HepG2 (cell line): ENCODE data around the gene LASP1. TPM values are rescaled to one million over a fixed set of nuclear protein-coding genes. Genes with fewer than 3 reads are reported as not detected.

Experiments used
- ATF2 ChIP-seq: sonication (generic); formaldehyde crosslinking; IDR thresholded peaks from 2 replicates; pipeline ENCODE4 v1.4.0; 2020; ENCODE audit warnings: missing genetic modification reagents
- CHD2 ChIP-seq: IDR thresholded peaks from 2 replicates; pipeline ENCODE4 v1.6.1; 2011; ENCODE audit warnings: low read depth, low read length, improper control_type of control experiment
- CHD4 ChIP-seq: fragments of 200-600 bp; sonication (generic); IDR thresholded peaks from 2 replicates; pipeline ENCODE4 v1.7.0; 2017; ENCODE audit warnings: mild to moderate bottlenecking, low read length, borderline replicate concordance
- DMAP1 ChIP-seq: IDR thresholded peaks from 2 replicates; pipeline ENCODE4 v1.6.1; 2016
- HIC2 ChIP-seq: sonication (generic); formaldehyde crosslinking; IDR thresholded peaks from 2 replicates; pipeline ENCODE4 v1.9.0; 2022; ENCODE audit warnings: low read depth, missing genetic modification reagents
- ISX ChIP-seq: sonication (generic); formaldehyde crosslinking; conservative IDR thresholded peaks from 2 replicates; pipeline ENCODE4 v1.5.0; 2020; ENCODE audit warnings: missing genetic modification reagents
- KDM3A ChIP-seq: IDR thresholded peaks from 2 replicates; pipeline ENCODE4 v1.6.1; 2018; ENCODE audit warnings: low read depth, missing compliant biosample characterization
- NAIF1 ChIP-seq: sonication (generic); formaldehyde crosslinking; IDR thresholded peaks from 2 replicates; pipeline ENCODE4 v1.5.0; 2020; ENCODE audit warnings: mild to moderate bottlenecking, missing genetic modification reagents, borderline replicate concordance
- PITX1 ChIP-seq: sonication (generic); formaldehyde crosslinking; IDR thresholded peaks from 2 replicates; pipeline ENCODE4 v1.5.1; 2020; ENCODE audit warnings: mild to moderate bottlenecking, missing genetic modification reagents
- SATB2 ChIP-seq: sonication (generic); formaldehyde crosslinking; IDR thresholded peaks from 2 replicates; pipeline ENCODE4 v1.5.0; 2020; ENCODE audit warnings: missing genetic modification reagents
- SMAD1 ChIP-seq: sonication (generic); formaldehyde crosslinking; IDR thresholded peaks from 2 replicates; pipeline ENCODE4 v1.4.0; 2020; ENCODE audit warnings: missing genetic modification reagents, low read depth, mild to moderate bottlenecking, borderline replicate concordance
- SRY ChIP-seq: sonication (generic); formaldehyde crosslinking; IDR thresholded peaks from 2 replicates; pipeline ENCODE4 v1.8.0; 2022; ENCODE audit warnings: mild to moderate bottlenecking, missing genetic modification reagents
- STAT6 ChIP-seq: sonication (generic); formaldehyde crosslinking; IDR thresholded peaks from 2 replicates; pipeline ENCODE4 v1.4.0; 2020; ENCODE audit warnings: missing genetic modification reagents, mild to moderate bottlenecking, borderline replicate concordance
- ZBTB2 ChIP-seq: sonication (generic); formaldehyde crosslinking; IDR thresholded peaks from 2 replicates; pipeline ENCODE4 v1.8.0; 2022; ENCODE audit warnings: low read depth, missing genetic modification reagents
- ZNF207 ChIP-seq: fragments of 450-650 bp; IDR thresholded peaks from 2 replicates; pipeline ENCODE4 v1.6.1; 2016; ENCODE audit warnings: antibody characterized with exemption, borderline replicate concordance
- ZNF552 ChIP-seq: sonication (generic); formaldehyde crosslinking; IDR thresholded peaks from 2 replicates; pipeline ENCODE4 v1.9.0; 2022; ENCODE audit warnings: missing genetic modification reagents, mild to moderate bottlenecking, borderline replicate concordance
- ZNF766 ChIP-seq: sonication (generic); formaldehyde crosslinking; IDR thresholded peaks from 2 replicates; pipeline ENCODE4 v1.5.0; 2020; ENCODE audit warnings: missing genetic modification reagents, borderline replicate concordance
- ZNF891 ChIP-seq: sonication (generic); formaldehyde crosslinking; IDR thresholded peaks from 2 replicates; pipeline ENCODE4 v1.5.0; 2020; ENCODE audit warnings: mild to moderate bottlenecking, missing genetic modification reagents
- ZSCAN5A ChIP-seq: sonication (generic); formaldehyde crosslinking; IDR thresholded peaks from 2 replicates; pipeline ENCODE4 v1.8.0; 2022; ENCODE audit warnings: mild to moderate bottlenecking, missing genetic modification reagents, borderline replicate concordance
- polyA plus RNA-seq, 8 experiments: library from polyadenylated mRNA; depleted of rRNA in 3 of 8; stranded (reverse) in 7 of 8; unstranded in 1 of 8; fragments of >200 nt; fragmentation: Illumina TruSeq in 4 of 8; extraction: Trizol in 4 of 8; gene quantifications; 2 replicates each; pipeline versions ENCODE4 v1.2.1 to v1.2.3, GENCODE V29; 2011 to 2016; ENCODE audit warnings: low read depth in 4 of 8, missing spikeins in 1 of 8, mixed read lengths in 1 of 8; ENCODE audit not compliant: insufficient read depth in 1 of 8
- total RNA-seq, 5 experiments: library from RNA; depleted of rRNA; stranded (reverse); fragments of >200 nt; fragmentation: Illumina TruSeq; extraction: Trizol; gene quantifications; 2 replicates each; pipeline ENCODE4 v1.2.3, GENCODE V29; 2016; ENCODE audit warnings: low read depth in 1 of 5

LASP1 gene
- total and polyA plus RNA-seq, 2 of the 13 experiments (the other 11 are each of a cell fraction or from before 2014, with no cell fraction given): 70.1 to 97.0 TPM

- TF ChIP-seq HIC2: no peak
- no peak for TF ChIP-seq ZNF891 (CRISPR knock-in tag)
- TF ChIP-seq KDM3A: no peak
- no peak for TF ChIP-seq ZSCAN5A
- TF ChIP-seq DMAP1: no peak; the same call in 1 of the 2 replicates
- TF ChIP-seq SATB2 (CRISPR knock-in tag): no peak
- no peak; the same call in 1 of the 2 replicates for TF ChIP-seq ZNF552 (CRISPR knock-in tag)
- TF ChIP-seq ZBTB2 (CRISPR knock-in tag): no peak
- TF ChIP-seq ATF2 (CRISPR knock-in tag): peak; percentile 93
- TF ChIP-seq ZNF207: no peak
- no peak for TF ChIP-seq STAT6 (CRISPR knock-in tag)
- TF ChIP-seq ISX (CRISPR knock-in tag): no peak
- no peak for TF ChIP-seq SMAD1 (CRISPR knock-in tag)
- TF ChIP-seq PITX1 (CRISPR knock-in tag): peak; percentile 77; the same call in 1 of the 2 replicates
- TF ChIP-seq ZNF766 (CRISPR knock-in tag): no peak
- TF ChIP-seq SRY (CRISPR knock-in tag): no peak
- no peak for TF ChIP-seq NAIF1 (CRISPR knock-in tag)
- TF ChIP-seq CHD4: no peak
- 0 out of 2 replicates have a peak, but pooled peaks have one; percentile 29 for TF ChIP-seq CHD2
Measured at GRCh38 chr17:38872671-38873385, 3.0 kb downstream of the LASP1 start (continued).
